Glomerular endothelial cell (primary cell): Measurements from ENCODE around the gene ATP8A2. TPM values are rescaled to one million over a fixed set of nuclear protein-coding genes. Genes with fewer than 3 reads are reported as not detected.

Experiments used
- DNase-seq: peaks from one replicate; pipeline ENCODE4 v3.0.0-alpha.2; 2011; ENCODE audit warnings: low read depth, low spot score; ENCODE audit errors: extremely low read depth
- total RNA-seq: library from RNA; depleted of rRNA; stranded (reverse); fragments of >200 nt; gene quantifications from 2 replicates; pipeline ENCODE4 v1.2.3, GENCODE V29; 2015

Gene ATP8A2
- total RNA-seq, 1 donor from 2014 or later = 0.12 TPM

GRCh38 chr13:25980255-25980654 is 608.5 kb downstream of the ATP8A2 start:
- no peak for DNase-seq

GRCh38 chr13:25981060-25981459 is 609.3 kb downstream of the ATP8A2 start:
- no peak for DNase-seq

- DNase-seq = no peak
These were observed 611.1 kb downstream of the ATP8A2 start for GRCh38 chr13:25982907-25983306.

- DNase-seq = no peak
These were observed 616.2 kb downstream of the ATP8A2 start for GRCh38 chr13:25987987-25988386.

- no peak for DNase-seq
These were observed 616.9 kb downstream of the ATP8A2 start for GRCh38 chr13:25988661-25989060.

GRCh38 chr13:25990801-25991200 is 619.0 kb downstream of the ATP8A2 start:
- no peak for DNase-seq

GRCh38 chr13:25992076-25992475 is 620.3 kb downstream of the ATP8A2 start:
- DNase-seq = no peak

GRCh38 chr13:26007261-26008125 is 635.7 kb downstream of the ATP8A2 start:
- no peak for DNase-seq

- DNase-seq = no peak
These were observed 638.9 kb downstream of the ATP8A2 start for GRCh38 chr13:26010487-26011207.

- no peak for DNase-seq
These were observed 639.4 kb downstream of the ATP8A2 start for GRCh38 chr13:26011208-26011573.

- no peak for DNase-seq
These were observed 640.4 kb downstream of the ATP8A2 start for GRCh38 chr13:26011996-26012821.

- no peak for DNase-seq
These were observed 641.2 kb downstream of the ATP8A2 start for GRCh38 chr13:26012995-26013394.

GRCh38 chr13:26015271-26016125 is 643.7 kb downstream of the ATP8A2 start:
- no peak for DNase-seq

- DNase-seq = no peak
These were observed 644.4 kb downstream of the ATP8A2 start for GRCh38 chr13:26016189-26016588.

GRCh38 chr13:26017196-26017921 is 645.6 kb downstream of the ATP8A2 start:
- DNase-seq = no peak

- no peak for DNase-seq
These were observed 646.3 kb downstream of the ATP8A2 start for GRCh38 chr13:26017932-26018665.

- no peak for DNase-seq
These were observed 647.5 kb downstream of the ATP8A2 start for GRCh38 chr13:26019251-26019650.

GRCh38 chr13:26019881-26020870 is 648.4 kb downstream of the ATP8A2 start:
- peak; percentile 78 for DNase-seq
